KMS-11 (cell line): ENCODE results near the gene RANGRF.

Experiments
- H2AFZ ChIP-seq: fragments of 200-600 bp; sonication (generic); 2 replicates; pipeline ENCODE4 v1.6.1; 2016; ENCODE audit warnings: antibody characterized with exemption, mixed run types, low read depth
- H3K27ac ChIP-seq: fragments of 200-600 bp; sonication (generic); 2 replicates; pipeline ENCODE4 v1.6.1; 2016; ENCODE audit warnings: mild to moderate bottlenecking, mixed run types
- H3K27me3 ChIP-seq: fragments of 200-600 bp; sonication (generic); 2 replicates; pipeline ENCODE4 v1.6.1; 2017; ENCODE audit warnings: mild to moderate bottlenecking, low read depth, mixed run types, moderate library complexity; ENCODE audit not compliant: insufficient read depth
- H3K36me3 ChIP-seq: fragments of 200-600 bp; sonication (generic); 2 replicates; pipeline ENCODE4 v1.6.1; 2017; ENCODE audit warnings: mild to moderate bottlenecking, mixed run types; ENCODE audit not compliant: insufficient read depth
- H3K4me1 ChIP-seq: fragments of 200-600 bp; sonication (generic); 2 replicates; pipeline ENCODE4 v1.6.1; 2016; ENCODE audit warnings: mild to moderate bottlenecking, low read depth, mixed run types; ENCODE audit not compliant: poor library complexity, severe bottlenecking
- H3K4me2 ChIP-seq: fragments of 200-600 bp; sonication (generic); 2 replicates; pipeline ENCODE4 v1.7.0; 2016; ENCODE audit warnings: mild to moderate bottlenecking, mixed run types
- H3K4me3 ChIP-seq: fragments of 200-600 bp; sonication (generic); IDR thresholded peaks from 2 replicates; pipeline ENCODE4 v1.6.1; 2017; ENCODE audit warnings: low read depth, low read length, mixed read lengths; ENCODE audit not compliant: insufficient read depth
- H3K79me2 ChIP-seq: fragments of 200-600 bp; sonication (generic); 2 replicates; pipeline ENCODE4 v1.6.1; 2016; ENCODE audit warnings: low read depth, mixed run types; ENCODE audit not compliant: insufficient read depth
- H3K9ac ChIP-seq: fragments of 200-600 bp; sonication (generic); 2 replicates; pipeline ENCODE4 v1.6.1; 2016; ENCODE audit warnings: mild to moderate bottlenecking, mixed run types
- H4K20me1 ChIP-seq: fragments of 200-600 bp; sonication (generic); 2 replicates; pipeline ENCODE4 v1.6.1; 2016; ENCODE audit warnings: mild to moderate bottlenecking, mixed run types; ENCODE audit not compliant: insufficient read depth
- TF ChIP-seq, protein P1 (sequence below): fragments of 200-600 bp; sonication (generic); conservative IDR thresholded peaks from 2 replicates; pipeline ENCODE4 v1.6.1; 2017; ENCODE audit warnings: low read depth, mild to moderate bottlenecking, antibody characterized with exemption, low read length, moderate library complexity, mixed read lengths

The RANGRF gene

DNA sequence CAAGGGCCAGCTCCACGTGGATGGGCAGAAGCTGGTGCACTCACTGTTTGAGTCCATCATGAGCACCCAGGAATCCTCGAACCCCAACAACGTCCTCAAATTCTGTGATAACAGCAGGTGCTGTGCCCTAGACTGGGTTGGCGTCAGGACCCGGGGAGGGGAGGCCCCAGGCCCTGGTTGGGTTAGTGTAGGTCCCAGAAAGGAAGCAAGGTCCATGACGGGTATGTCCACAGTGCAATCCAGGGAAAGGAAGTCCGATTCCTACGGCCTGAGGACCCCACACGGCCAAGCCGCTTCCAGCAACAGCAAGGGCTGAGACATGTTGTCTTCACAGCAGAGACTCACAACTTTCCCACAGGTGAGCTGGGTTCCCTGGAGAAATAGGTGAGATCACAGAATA is 32.2 kb upstream of the RANGRF start:
- Histone ChIP-seq H3K27ac (no peak overlapping the region), H3K4me3 (no peak overlapping the region), H3K9ac (no peak overlapping the region), H3K79me2 (no peaks in the 10 kb centered on the region), H3K4me1 (no peaks in the 10 kb centered on the region), H3K36me3 (no peaks in the 10 kb centered on the region), H3K4me2 (no peak overlapping the region), H3K27me3 (no peaks in the 10 kb centered on the region), H4K20me1 (no peaks in the 10 kb centered on the region), H2AFZ (no peak overlapping the region)
- TF ChIP-seq, protein P1, sequence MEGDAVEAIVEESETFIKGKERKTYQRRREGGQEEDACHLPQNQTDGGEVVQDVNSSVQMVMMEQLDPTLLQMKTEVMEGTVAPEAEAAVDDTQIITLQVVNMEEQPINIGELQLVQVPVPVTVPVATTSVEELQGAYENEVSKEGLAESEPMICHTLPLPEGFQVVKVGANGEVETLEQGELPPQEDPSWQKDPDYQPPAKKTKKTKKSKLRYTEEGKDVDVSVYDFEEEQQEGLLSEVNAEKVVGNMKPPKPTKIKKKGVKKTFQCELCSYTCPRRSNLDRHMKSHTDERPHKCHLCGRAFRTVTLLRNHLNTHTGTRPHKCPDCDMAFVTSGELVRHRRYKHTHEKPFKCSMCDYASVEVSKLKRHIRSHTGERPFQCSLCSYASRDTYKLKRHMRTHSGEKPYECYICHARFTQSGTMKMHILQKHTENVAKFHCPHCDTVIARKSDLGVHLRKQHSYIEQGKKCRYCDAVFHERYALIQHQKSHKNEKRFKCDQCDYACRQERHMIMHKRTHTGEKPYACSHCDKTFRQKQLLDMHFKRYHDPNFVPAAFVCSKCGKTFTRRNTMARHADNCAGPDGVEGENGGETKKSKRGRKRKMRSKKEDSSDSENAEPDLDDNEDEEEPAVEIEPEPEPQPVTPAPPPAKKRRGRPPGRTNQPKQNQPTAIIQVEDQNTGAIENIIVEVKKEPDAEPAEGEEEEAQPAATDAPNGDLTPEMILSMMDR = no peak

DNA sequence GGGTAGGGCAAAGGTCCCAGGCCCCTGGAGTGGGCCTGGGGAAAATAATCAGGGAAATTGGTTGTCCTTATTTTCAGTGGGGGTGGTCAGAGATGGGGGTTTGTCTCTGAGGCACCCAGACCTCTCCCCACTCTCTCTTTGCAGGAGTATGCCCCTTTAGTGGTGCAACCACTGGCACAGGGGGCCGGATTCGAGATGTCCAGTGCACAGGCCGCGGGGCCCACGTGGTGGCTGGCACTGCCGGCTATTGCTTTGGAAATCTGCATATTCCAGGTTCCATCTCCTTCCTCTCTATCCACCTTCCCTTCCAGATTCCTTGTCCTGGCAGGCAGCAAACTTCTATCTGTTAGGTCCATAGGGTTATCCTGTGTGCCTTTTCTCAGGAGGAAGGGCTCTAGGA is 31.8 kb upstream of the RANGRF start:
- no peaks in the 10 kb centered on the region for H3K27me3 ChIP-seq
- no peak overlapping the region for H3K4me3 ChIP-seq
- no peak overlapping the region for H3K27ac ChIP-seq
- no peaks in the 10 kb centered on the region for H3K79me2 ChIP-seq
- H3K4me2 ChIP-seq = no peak overlapping the region
- no peak overlapping the region for H3K9ac ChIP-seq
- no peak overlapping the region for H2AFZ ChIP-seq
- TF ChIP-seq, protein P1 = no peak
- no peaks in the 10 kb centered on the region for H3K4me1 ChIP-seq
- no peaks in the 10 kb centered on the region for H4K20me1 ChIP-seq
- H3K36me3 ChIP-seq = no peaks in the 10 kb centered on the region

DNA sequence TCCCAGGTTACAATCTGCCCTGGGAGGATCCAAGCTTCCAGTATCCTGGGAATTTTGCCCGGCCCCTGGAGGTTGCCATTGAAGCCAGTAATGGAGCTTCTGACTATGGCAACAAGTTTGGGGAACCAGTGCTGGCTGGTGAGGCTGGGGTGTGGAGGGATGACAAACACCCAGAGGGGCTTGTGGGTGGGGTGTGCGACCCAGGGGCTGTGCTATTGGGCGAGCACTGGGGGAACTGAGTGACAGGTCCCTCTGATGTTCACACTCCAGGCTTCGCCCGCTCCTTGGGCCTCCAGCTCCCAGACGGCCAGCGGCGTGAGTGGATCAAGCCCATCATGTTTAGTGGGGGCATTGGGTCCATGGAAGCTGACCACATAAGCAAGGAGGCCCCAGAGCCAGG is 30.7 kb upstream of the RANGRF start:
- H3K4me3 ChIP-seq = no peak overlapping the region
- no peaks in the 10 kb centered on the region for H3K79me2 ChIP-seq
- H2AFZ ChIP-seq = no peak overlapping the region
- H3K4me2 ChIP-seq = no peak overlapping the region
- no peaks in the 10 kb centered on the region for H3K4me1 ChIP-seq
- no peak overlapping the region for H3K9ac ChIP-seq
- no peaks in the 10 kb centered on the region for H4K20me1 ChIP-seq
- H3K27ac ChIP-seq = no peak overlapping the region
- TF ChIP-seq, protein P1 = no peak
- no peaks in the 10 kb centered on the region for H3K36me3 ChIP-seq
- H3K27me3 ChIP-seq = no peaks in the 10 kb centered on the region

DNA sequence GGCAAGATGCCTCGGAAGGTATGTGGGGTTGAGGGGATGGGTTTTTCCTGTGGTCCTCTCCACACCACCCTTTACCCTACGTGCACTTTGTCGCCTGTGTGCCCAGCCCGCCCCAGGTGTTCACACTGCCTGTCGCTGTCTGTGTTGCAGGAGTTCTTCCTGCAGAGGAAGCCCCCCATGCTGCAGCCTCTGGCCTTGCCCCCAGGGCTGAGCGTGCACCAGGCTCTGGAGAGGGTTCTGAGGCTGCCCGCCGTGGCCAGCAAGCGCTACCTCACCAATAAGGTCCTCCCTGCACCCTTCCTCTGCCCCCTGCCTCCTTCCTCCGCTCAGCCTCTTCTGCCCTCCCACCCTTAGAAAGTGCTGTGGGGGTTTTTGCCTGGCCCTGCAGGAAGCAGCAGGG is 24.1 kb upstream of the RANGRF start:
- no peaks in the 10 kb centered on the region for H3K4me1 ChIP-seq
- no peaks in the 10 kb centered on the region for H3K79me2 ChIP-seq
- no peaks in the 10 kb centered on the region for H3K27me3 ChIP-seq
- no peaks in the 10 kb centered on the region for H4K20me1 ChIP-seq
- no peak overlapping the region for H3K27ac ChIP-seq
- TF ChIP-seq, protein P1 = no peak
- no peaks in the 10 kb centered on the region for H3K36me3 ChIP-seq
- H3K4me2 ChIP-seq = no peak overlapping the region
- H3K9ac ChIP-seq = no peak overlapping the region
- H3K4me3 ChIP-seq = no peak overlapping the region
- H2AFZ ChIP-seq = no peak overlapping the region
